Measurements from ENCODE around the gene FAM120B. TPM values are rescaled to one million over a fixed set of nuclear protein-coding genes. Genes with fewer than 3 reads are reported as not detected.

The FAM120B gene
- total RNA-seq, 2 donors from 2014 or later, result 18.7 to 25.3 TPM

GRCh38 chr6:170443151-170443662 lies 136.6 kb downstream of the FAM120B start:
- intact Hi-C loops (cut with DNase I), result no loop called here
- peak; percentile 36 for DNase-seq (ENCODE audit: low spot score)

- intact Hi-C loops (cut with DNase I), result no loop called here
- DNase-seq (ENCODE audit: low spot score), result peak; percentile 66
Observed at GRCh38 chr6:170444056-170444591, 137.6 kb downstream of the FAM120B start.

- DNase-seq (ENCODE audit: low spot score), result no peak
- intact Hi-C loops (cut with DNase I), result no loop called here
Observed at GRCh38 chr6:170444811-170445211, 138.3 kb downstream of the FAM120B start.

- DNase-seq (ENCODE audit: low spot score), result peak; percentile 69
Observed at GRCh38 chr6:170445487-170445886, 138.9 kb downstream of the FAM120B start.

GRCh38 chr6:170445971-170446370 lies 139.4 kb downstream of the FAM120B start:
- peak; percentile 17 for DNase-seq (ENCODE audit: low spot score)
- intact Hi-C loops (cut with DNase I), result no loop called here

More at GRCh38 chr6:170445487-170445886, 138.9 kb downstream of the FAM120B start:
- intact Hi-C loops (cut with DNase I), result no loop called here

- peak; percentile 63 for DNase-seq (ENCODE audit: low spot score)
- intact Hi-C loops (cut with DNase I), result no loop called here
Observed at GRCh38 chr6:170446841-170447560, 140.4 kb downstream of the FAM120B start.

- peak; percentile 42 for DNase-seq (ENCODE audit: low spot score)
- intact Hi-C loops (cut with DNase I), result no loop called here
Observed at GRCh38 chr6:170447561-170447930, 141.0 kb downstream of the FAM120B start.

- DNase-seq (ENCODE audit: low spot score), result peak; percentile 62
- intact Hi-C loops (cut with DNase I), result no loop called here
Observed at GRCh38 chr6:170448317-170448716, 141.8 kb downstream of the FAM120B start.

- DNase-seq (ENCODE audit: low spot score), result peak; percentile 70
- intact Hi-C loops (cut with DNase I), result no loop called here
Observed at GRCh38 chr6:170448751-170449630, 142.4 kb downstream of the FAM120B start.

- DNase-seq (ENCODE audit: low spot score), result no peak
- intact Hi-C loops (cut with DNase I), result no loop called here
Observed at GRCh38 chr6:170449835-170450753, 143.5 kb downstream of the FAM120B start.

GRCh38 chr6:170450916-170451761 lies 144.6 kb downstream of the FAM120B start:
- intact Hi-C loops (cut with DNase I), result no loop called here

GRCh38 chr6:170451762-170452651 lies 145.4 kb downstream of the FAM120B start:
- DNase-seq (ENCODE audit: low spot score), result no peak
- intact Hi-C loops (cut with DNase I), result no loop called here

More at GRCh38 chr6:170450916-170451761, 144.6 kb downstream of the FAM120B start:
- DNase-seq (ENCODE audit: low spot score), result no peak

- no peak for DNase-seq (ENCODE audit: low spot score)
- intact Hi-C loops (cut with DNase I), result no loop called here
Observed at GRCh38 chr6:170452767-170453545, 146.4 kb downstream of the FAM120B start.

GRCh38 chr6:170453586-170454511 lies 147.3 kb downstream of the FAM120B start:
- intact Hi-C loops (cut with DNase I), result no loop called here
- DNase-seq (ENCODE audit: low spot score), result no peak
